OCI-LY1 (cell line): ENCODE results near the gene ZNF37A.

Source experiments
- CTCF ChIP-seq: fragments of 200-600 bp; sonication (generic), shearing (Covaris generic); IDR thresholded peaks from 2 replicates; pipeline ENCODE4 v1.5.1; 2017; ENCODE audit warnings: mild to moderate bottlenecking, antibody characterized with exemption, low read length, moderate library complexity, mixed read lengths
- EZH2 ChIP-seq: fragments of 200-600 bp; sonication (generic), shearing (Covaris generic); IDR thresholded peaks from 2 replicates; pipeline ENCODE4 v1.8.0; 2017; ENCODE audit warnings: borderline replicate concordance, mixed run types, mild to moderate bottlenecking, antibody characterized with exemption, low read length, moderate library complexity, mixed read lengths

GRCh38 chr10:38045129-38045528 lies 49.0 kb upstream of the ZNF37A start:
- TF ChIP-seq EZH2, result no peak
- TF ChIP-seq CTCF, result no peak
